ENCODE measurements around the gene ZNF549. TPM values are rescaled to one million over a fixed set of nuclear protein-coding genes. Genes with fewer than 3 reads are reported as not detected.
A peak's percentile ranks its signal among the peaks of the same experiment; 100 is the strongest.

The ZNF549 gene
- total and polyA plus RNA-seq, 2 donors from 2014 or later = 2.4 to 8.7 TPM

DNA sequence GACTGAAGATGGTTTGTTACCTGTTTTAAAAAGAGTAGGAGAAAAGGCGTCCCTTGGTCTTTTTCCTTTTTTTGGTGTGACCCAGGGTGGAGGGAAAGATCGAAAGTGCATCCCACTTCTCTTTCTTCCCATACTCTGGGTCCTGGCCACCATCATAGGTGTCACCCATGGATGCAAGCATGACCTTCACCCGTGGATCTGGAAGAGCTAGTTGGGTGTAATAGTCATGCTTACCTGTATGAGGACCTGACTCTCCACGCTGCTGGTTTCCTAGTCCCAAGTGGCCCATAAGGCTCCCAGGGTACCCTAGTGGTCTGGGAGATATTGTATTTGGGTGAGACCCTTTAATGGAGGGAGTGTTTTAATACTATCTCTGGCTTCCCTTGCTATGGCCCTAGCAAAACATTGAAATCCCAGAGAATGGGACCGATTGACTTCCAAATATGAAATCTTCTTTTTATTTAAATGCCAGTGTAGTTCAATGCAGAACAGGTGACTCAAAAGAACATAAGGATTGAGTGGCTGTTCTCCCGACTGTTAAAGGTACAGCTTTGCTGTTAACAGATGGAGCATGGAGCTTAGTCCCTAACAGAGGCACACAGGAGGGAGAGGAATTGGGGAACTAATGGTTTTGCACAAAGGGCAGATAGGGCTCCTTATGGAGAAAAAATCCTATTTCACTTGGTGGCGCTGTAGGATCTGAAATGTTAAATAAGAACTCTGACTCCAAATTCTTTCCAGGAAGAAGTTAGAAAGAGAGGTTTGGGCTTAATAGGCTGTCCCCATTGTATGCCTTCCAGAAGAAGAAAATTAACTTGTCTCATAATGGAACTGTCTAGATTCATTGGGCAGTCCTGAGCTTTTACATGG lies 39.5 kb downstream of the ZNF549 start:
- intact Hi-C loops (cut with DNase I) = no loop called here
- H3K9ac ChIP-seq (ENCODE audit: low read length in 3 of 3) = no peak overlapping the region
- TF ChIP-seq, protein P1, sequence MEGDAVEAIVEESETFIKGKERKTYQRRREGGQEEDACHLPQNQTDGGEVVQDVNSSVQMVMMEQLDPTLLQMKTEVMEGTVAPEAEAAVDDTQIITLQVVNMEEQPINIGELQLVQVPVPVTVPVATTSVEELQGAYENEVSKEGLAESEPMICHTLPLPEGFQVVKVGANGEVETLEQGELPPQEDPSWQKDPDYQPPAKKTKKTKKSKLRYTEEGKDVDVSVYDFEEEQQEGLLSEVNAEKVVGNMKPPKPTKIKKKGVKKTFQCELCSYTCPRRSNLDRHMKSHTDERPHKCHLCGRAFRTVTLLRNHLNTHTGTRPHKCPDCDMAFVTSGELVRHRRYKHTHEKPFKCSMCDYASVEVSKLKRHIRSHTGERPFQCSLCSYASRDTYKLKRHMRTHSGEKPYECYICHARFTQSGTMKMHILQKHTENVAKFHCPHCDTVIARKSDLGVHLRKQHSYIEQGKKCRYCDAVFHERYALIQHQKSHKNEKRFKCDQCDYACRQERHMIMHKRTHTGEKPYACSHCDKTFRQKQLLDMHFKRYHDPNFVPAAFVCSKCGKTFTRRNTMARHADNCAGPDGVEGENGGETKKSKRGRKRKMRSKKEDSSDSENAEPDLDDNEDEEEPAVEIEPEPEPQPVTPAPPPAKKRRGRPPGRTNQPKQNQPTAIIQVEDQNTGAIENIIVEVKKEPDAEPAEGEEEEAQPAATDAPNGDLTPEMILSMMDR (IDR thresholded peaks at IDR 0.05; ENCODE audit: borderline replicate concordance, extremely low read depth, insufficient read depth) = no peak
- H3K27ac ChIP-seq (ENCODE audit: low read depth in 2 of 2, low read length in 2 of 2) = no peak overlapping the region
- H3K9me3 ChIP-seq (ENCODE audit: control insufficient read depth in 2 of 3, insufficient read depth in 1 of 3, low read length in 3 of 3) = peaks cover 0 to 68% (median 40%) of the 10 kb centered on the region in 3 donors
- DNase-seq = peak in 1 of 5 donors; percentile 30
- no peak for FAIRE-seq
- H3K36me3 ChIP-seq (ENCODE audit: control insufficient read depth in 2 of 3, insufficient read depth in 3 of 3, low read length in 3 of 3) = peaks cover 0 to 3% (median under 1%) of the 10 kb centered on the region in 3 donors
- H3K4me1 ChIP-seq (ENCODE audit: control insufficient read depth in 2 of 3, insufficient read depth in 2 of 3, low read depth in 1 of 3, low read length in 3 of 3) = no peaks in the 10 kb centered on the region
- H3K27me3 ChIP-seq (ENCODE audit: control insufficient read depth, insufficient read depth, low read length) = no peaks in the 10 kb centered on the region
- peak overlapping the region in 1 of 3 donors; percentile 10 for H3K4me3 ChIP-seq (ENCODE audit: low read length in 3 of 3)

DNA sequence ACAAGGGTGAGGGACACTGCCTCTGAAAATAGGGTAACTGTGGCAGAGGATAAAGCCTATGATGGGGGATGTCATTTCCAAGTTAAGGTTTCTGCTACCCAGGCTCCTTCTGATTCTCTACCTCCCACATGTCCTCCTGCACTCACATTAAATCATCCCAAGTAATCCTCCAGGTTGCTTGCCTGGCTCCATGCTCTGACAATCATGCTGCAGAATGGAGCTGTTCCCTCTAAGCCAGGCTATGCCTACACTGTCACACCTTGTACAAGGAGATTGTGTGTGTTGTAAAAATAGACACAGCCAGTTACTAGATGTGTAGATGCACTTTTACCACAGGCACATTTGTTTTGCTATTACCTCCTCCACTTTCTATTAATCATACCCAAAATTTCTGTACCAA lies 43.6 kb downstream of the ZNF549 start:
- intact Hi-C loops (cut with DNase I) = no loop called here
- TF ChIP-seq, protein P1 (IDR thresholded peaks at IDR 0.05; ENCODE audit: borderline replicate concordance, extremely low read depth, insufficient read depth) = no peak
- Histone ChIP-seq H3K27me3 (ENCODE audit: control insufficient read depth, insufficient read depth, low read length) (no peaks in the 10 kb centered on the region), H3K27ac (ENCODE audit: low read depth in 2 of 2, low read length in 2 of 2) (no peak overlapping the region), H3K4me3 (ENCODE audit: low read length in 3 of 3) (no peak overlapping the region), H3K9me3 (ENCODE audit: control insufficient read depth in 2 of 3, insufficient read depth in 1 of 3, low read length in 3 of 3) (peaks cover 8 to 95% (median 69%) of the 10 kb centered on the region in 3 donors), H3K36me3 (ENCODE audit: control insufficient read depth in 2 of 3, insufficient read depth in 3 of 3, low read length in 3 of 3) (peaks cover 17 to 43% (median 37%) of the 10 kb centered on the region in 3 donors), H3K9ac (ENCODE audit: low read length in 3 of 3) (no peak overlapping the region), H3K4me1 (ENCODE audit: control insufficient read depth in 2 of 3, insufficient read depth in 2 of 3, low read depth in 1 of 3, low read length in 3 of 3) (no peaks in the 10 kb centered on the region)
- no peak for DNase-seq
- FAIRE-seq = no peak

DNA sequence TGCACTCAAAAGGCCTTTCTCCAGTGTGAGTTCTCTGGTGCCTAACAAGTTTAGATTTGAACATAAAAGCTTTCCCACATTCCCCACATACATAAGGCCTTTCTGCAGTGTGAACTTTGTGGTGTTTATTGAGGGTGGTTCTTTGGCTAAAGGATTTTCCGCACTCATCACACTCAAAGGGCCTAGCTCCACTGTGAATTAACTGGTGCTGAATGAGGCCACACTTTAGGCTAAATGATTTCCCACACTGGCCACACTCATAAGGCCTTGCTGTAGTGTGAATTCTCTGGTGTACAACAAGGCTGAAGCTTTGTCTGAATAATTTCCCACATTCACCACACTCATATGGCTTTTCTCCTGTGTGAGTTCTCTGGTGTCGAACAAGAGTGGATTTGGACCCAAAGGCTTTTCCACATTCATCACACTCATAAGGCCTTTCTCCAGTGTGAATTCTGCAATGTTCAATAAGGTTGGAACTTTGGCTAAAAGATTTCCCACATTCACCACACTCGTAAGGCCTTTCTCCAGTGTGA lies 45.3 kb downstream of the ZNF549 start:
- H3K36me3 ChIP-seq (ENCODE audit: control insufficient read depth in 2 of 3, insufficient read depth in 3 of 3, low read length in 3 of 3) = peaks cover 26 to 56% (median 42%) of the 10 kb centered on the region in 3 donors
- no peak overlapping the region for H3K27ac ChIP-seq (ENCODE audit: low read depth in 2 of 2, low read length in 2 of 2)
- no peak for FAIRE-seq
- H3K4me1 ChIP-seq (ENCODE audit: control insufficient read depth in 2 of 3, insufficient read depth in 2 of 3, low read depth in 1 of 3, low read length in 3 of 3) = no peaks in the 10 kb centered on the region
- no peaks in the 10 kb centered on the region for H3K27me3 ChIP-seq (ENCODE audit: control insufficient read depth, insufficient read depth, low read length)
- no peak overlapping the region for H3K4me3 ChIP-seq (ENCODE audit: low read length in 3 of 3)
- TF ChIP-seq, protein P1 (IDR thresholded peaks at IDR 0.05; ENCODE audit: borderline replicate concordance, extremely low read depth, insufficient read depth) = no peak
- intact Hi-C loops (cut with DNase I) = no loop called here
- no peak overlapping the region for H3K9ac ChIP-seq (ENCODE audit: low read length in 3 of 3)
- DNase-seq = no peak
- H3K9me3 ChIP-seq (ENCODE audit: control insufficient read depth in 2 of 3, insufficient read depth in 1 of 3, low read length in 3 of 3) = peaks cover 11 to 91% (median 57%) of the 10 kb centered on the region in 3 donors
